ENCODE measurements around the gene SLC35F5.
"Not testable (repeated sequence)": the region's sequence is repeated elsewhere in the genome, so short reads cannot be mapped to it uniquely, and the experiment has no call there.

SLC35F5 gene

GRCh38 chr2:113697516-113697915 is 58.9 kb downstream of the SLC35F5 start:
- DNase-seq (ENCODE audit: low spot score), result peak; percentile 62

GRCh38 chr2:113694438-113694837 is 62.0 kb downstream of the SLC35F5 start:
- DNase-seq (ENCODE audit: low spot score), result no peak

GRCh38 chr2:113692698-113693428 is 63.6 kb downstream of the SLC35F5 start:
- no peak for DNase-seq (ENCODE audit: low spot score)

- DNase-seq (ENCODE audit: low spot score), result not testable (repeated sequence)
Measured at GRCh38 chr2:113690871-113691270, 65.6 kb downstream of the SLC35F5 start.

- peak; percentile 55 for DNase-seq (ENCODE audit: low spot score)
Measured at GRCh38 chr2:113686537-113686936, 69.9 kb downstream of the SLC35F5 start.

- DNase-seq (ENCODE audit: low spot score), result no peak
Measured at GRCh38 chr2:113685471-113685870, 71.0 kb downstream of the SLC35F5 start.

GRCh38 chr2:113679457-113679856 is 77.0 kb downstream of the SLC35F5 start:
- DNase-seq (ENCODE audit: low spot score), result no peak

GRCh38 chr2:113677330-113677729 is 79.1 kb downstream of the SLC35F5 start:
- DNase-seq (ENCODE audit: low spot score), result no peak

- no peak for DNase-seq (ENCODE audit: low spot score)
Measured at GRCh38 chr2:113676623-113677266, 79.7 kb downstream of the SLC35F5 start.

GRCh38 chr2:113675875-113676274 is 80.6 kb downstream of the SLC35F5 start:
- no peak for DNase-seq (ENCODE audit: low spot score)

GRCh38 chr2:113672326-113672932 is 84.0 kb downstream of the SLC35F5 start:
- no peak for DNase-seq (ENCODE audit: low spot score)

- DNase-seq (ENCODE audit: low spot score), result not testable (repeated sequence)
Measured at GRCh38 chr2:113669013-113669412, 87.4 kb downstream of the SLC35F5 start.

GRCh38 chr2:113664761-113665533 is 91.5 kb downstream of the SLC35F5 start:
- DNase-seq (ENCODE audit: low spot score), result not testable (repeated sequence)

GRCh38 chr2:113663285-113664060 is 93.0 kb downstream of the SLC35F5 start:
- not testable (repeated sequence) for DNase-seq (ENCODE audit: low spot score)

Data from kidney tubule cell (primary cell).